ENCODE results near the gene DPY19L2.
"Not testable (repeated sequence)": the region's sequence is repeated elsewhere in the genome, so short reads cannot be mapped to it uniquely, and the experiment has no call there.

- TF ChIP-seq EZH2 (IDR thresholded peaks at IDR 0.05; ENCODE audit: low read length, missing control alignments); CTCF (conservative IDR thresholded peaks at IDR 0.05 in 1 of 2, IDR thresholded peaks at IDR 0.05 in 1 of 2; ENCODE audit: low read depth in 1 of 2, low read length in 2 of 2): not testable (repeated sequence)
Measured at GRCh38 chr12:63611285-63611684, 57.0 kb downstream of the DPY19L2 start.

Measured in fibroblast of lung (primary cell).